Activated CD4-positive, alpha-beta T cell treated with anti-CD3 and anti-CD28 coated beads, Interleukin-2, Interleukin-4, amounts not matched to agents 100 ng/mL and 50 ng/mL, durations not matched to agents 16 hours and 8 hours (primary cell): ENCODE results near the gene PPP1R27.
A peak's percentile ranks its signal among the peaks of the same experiment; 100 is the strongest.

Experiments
- DNase-seq: peaks from one replicate; pipeline ENCODE4 v3.0.0-alpha.2; 2020; ENCODE audit warnings: low spot score

PPP1R27 gene

GRCh38 chr17:81860756-81861568 is 26.1 kb upstream of the PPP1R27 start:
- peak; percentile 100 for DNase-seq

- DNase-seq, result no peak
Observed at GRCh38 chr17:81859906-81860755, 25.3 kb upstream of the PPP1R27 start, which contains the start of gene P4HB. TSS of gene P4HB (minus strand) at chr17:81860535. CDS start at chr17:81860471, 64 bp downstream.

GRCh38 chr17:81858967-81859905 is 24.4 kb upstream of the PPP1R27 start:
- DNase-seq, result no peak

- no peak for DNase-seq
Observed at GRCh38 chr17:81858170-81858966, 23.5 kb upstream of the PPP1R27 start.

GRCh38 chr17:81854974-81855774 is 20.3 kb upstream of the PPP1R27 start:
- no peak for DNase-seq

- no peak for DNase-seq
Observed at GRCh38 chr17:81852237-81852636, 17.4 kb upstream of the PPP1R27 start.

GRCh38 chr17:81851423-81851822 is 16.6 kb upstream of the PPP1R27 start:
- DNase-seq, result no peak

GRCh38 chr17:81849457-81849856 is 14.6 kb upstream of the PPP1R27 start:
- no peak for DNase-seq

- no peak for DNase-seq
Observed at GRCh38 chr17:81846743-81847689, 12.2 kb upstream of the PPP1R27 start.

- DNase-seq, result no peak
Observed at GRCh38 chr17:81845881-81846742, 11.3 kb upstream of the PPP1R27 start.

- no peak for DNase-seq
Observed at GRCh38 chr17:81845361-81845760, 10.5 kb upstream of the PPP1R27 start.

- no peak for DNase-seq
Observed at GRCh38 chr17:81844887-81845286, 10.0 kb upstream of the PPP1R27 start.

- no peak for DNase-seq
Observed at GRCh38 chr17:81844327-81844851, 9.5 kb upstream of the PPP1R27 start.

- no peak for DNase-seq
Observed at GRCh38 chr17:81843713-81844326, 9.0 kb upstream of the PPP1R27 start.

GRCh38 chr17:81842725-81843504 is 8.1 kb upstream of the PPP1R27 start:
- DNase-seq, result no peak

GRCh38 chr17:81842378-81842724 is 7.5 kb upstream of the PPP1R27 start:
- DNase-seq, result no peak

GRCh38 chr17:81841866-81842265 is 7.0 kb upstream of the PPP1R27 start:
- no peak for DNase-seq
